GM23248 (cell line): Measurements from ENCODE around the gene OGT.

ENCODE experiments used
- EZH2 ChIP-seq: fragments of 200-600 bp; sonication (generic); IDR thresholded peaks from 2 replicates; pipeline ENCODE4 v1.6.1; 2018; ENCODE audit warnings: antibody characterized with exemption, mild to moderate bottlenecking; ENCODE audit not compliant: insufficient read depth, poor library complexity, severe bottlenecking
- EZH2phosphoT487 ChIP-seq: fragments of 200-600 bp; sonication (generic); IDR thresholded peaks from 2 replicates; pipeline ENCODE4 v1.6.1; 2018; ENCODE audit warnings: antibody characterized with exemption, moderate library complexity, mild to moderate bottlenecking, low read depth; ENCODE audit not compliant: insufficient read depth

GRCh38 chrX:71534773-71535544 lies 2.1 kb downstream of the OGT start:
- no peak for TF ChIP-seq EZH2
- TF ChIP-seq EZH2phosphoT487: no peak
